Neuronal stem cell (in vitro differentiated cells): Measurements from ENCODE around the gene SDR39U1.

Experiments
- DNase-seq: peaks from one replicate; pipeline ENCODE4 v3.0.0-alpha.2; 2013; ENCODE audit warnings: low spot score
- H2AFZ ChIP-seq: one replicate; pipeline ENCODE4 v1.6.1; 2013; ENCODE audit warnings: mild to moderate bottlenecking, low read length, inconsistent platforms
- H2AK5ac ChIP-seq: 2 replicates; pipeline ENCODE4 v1.6.1; 2013; ENCODE audit warnings: low read depth, mild to moderate bottlenecking, inconsistent platforms, low read length, moderate library complexity, mixed read lengths
- H2BK120ac ChIP-seq: 2 replicates; pipeline ENCODE4 v1.6.1; 2013; ENCODE audit warnings: low read depth, mild to moderate bottlenecking, inconsistent platforms, low read length, moderate library complexity, mixed read lengths
- H2BK12ac ChIP-seq: one replicate; pipeline ENCODE4 v1.6.1; 2013; ENCODE audit warnings: low read length, inconsistent platforms
- H2BK15ac ChIP-seq: 2 replicates; pipeline ENCODE4 v1.6.1; 2013; ENCODE audit warnings: mild to moderate bottlenecking, low read length, inconsistent platforms, mixed read lengths
- H2BK5ac ChIP-seq: one replicate; pipeline ENCODE4 v1.6.1; 2013; ENCODE audit warnings: inconsistent platforms, mild to moderate bottlenecking, low read length, moderate library complexity
- H3K14ac ChIP-seq: one replicate; pipeline ENCODE4 v1.6.1; 2013; ENCODE audit warnings: low read length, inconsistent platforms
- H3K18ac ChIP-seq: 2 replicates; pipeline ENCODE4 v1.6.1; 2013; ENCODE audit warnings: low read length, inconsistent platforms
- H3K23ac ChIP-seq: 2 replicates; pipeline ENCODE4 v1.6.1; 2013; ENCODE audit warnings: low read depth, mild to moderate bottlenecking, mixed read lengths, low read length, inconsistent platforms; ENCODE audit not compliant: poor library complexity
- H3K27ac ChIP-seq: replicated peaks from 3 replicates; pipeline ENCODE4 v1.5.1; 2013; ENCODE audit warnings: low read length, inconsistent platforms
- H3K27me3 ChIP-seq, 3 experiments: 2 replicates each; pipeline ENCODE4 v1.6.1; 2013; ENCODE audit warnings: low read length in 3 of 3, mild to moderate bottlenecking in 2 of 3, inconsistent platforms in 1 of 3, low read depth in 1 of 3, mixed read lengths in 1 of 3, moderate library complexity in 1 of 3; ENCODE audit not compliant: control insufficient read depth in 3 of 3, insufficient read depth in 3 of 3
- H3K36me3 ChIP-seq, 2 donors: replicated peaks in 1 of 2; 2 replicates each; pipeline ENCODE4 v1.6.1; 2013; ENCODE audit warnings: low read length in 2 of 2; ENCODE audit not compliant: control insufficient read depth in 2 of 2, insufficient read depth in 2 of 2
- H3K4ac ChIP-seq: 2 replicates; pipeline ENCODE4 v1.6.1; 2013; ENCODE audit warnings: inconsistent platforms, mild to moderate bottlenecking, low read length, moderate library complexity
- H3K4me1 ChIP-seq, 2 donors: 1 replicate in 1 of 2; 2 replicates in 1 of 2; pipeline ENCODE4 v1.6.1; 2013; ENCODE audit warnings: low read length in 2 of 2, low read depth in 1 of 2; ENCODE audit not compliant: control insufficient read depth in 2 of 2, insufficient read depth in 1 of 2
- H3K4me2 ChIP-seq: one replicate; pipeline ENCODE4 v1.6.1; 2013; ENCODE audit warnings: mild to moderate bottlenecking, low read length, inconsistent platforms; ENCODE audit not compliant: insufficient read depth, poor library complexity, severe bottlenecking
- H3K4me3 ChIP-seq, 2 donors: 2 replicates each; pipeline ENCODE4 v1.5.1; 2013; ENCODE audit warnings: low read length in 2 of 2, mild to moderate bottlenecking in 2 of 2, inconsistent platforms in 1 of 2, moderate library complexity in 1 of 2
- H3K79me1 ChIP-seq: one replicate; pipeline ENCODE4 v1.6.1; 2013; ENCODE audit warnings: low read depth, mild to moderate bottlenecking, inconsistent platforms, low read length, moderate library complexity
- H3K9ac ChIP-seq: one replicate; pipeline ENCODE4 v1.6.1; 2013; ENCODE audit warnings: mild to moderate bottlenecking, low read depth, low read length, inconsistent platforms; ENCODE audit not compliant: poor library complexity
- H3K9me3 ChIP-seq, 2 donors: replicated peaks in 1 of 2; 2 replicates each; pipeline versions ENCODE3 to v1.6.1; 2013; ENCODE audit warnings: low read length in 2 of 2, mild to moderate bottlenecking in 2 of 2, inconsistent platforms in 1 of 2, low read depth in 1 of 2, mixed read lengths in 1 of 2, moderate library complexity in 1 of 2; ENCODE audit not compliant: control insufficient read depth in 2 of 2, insufficient read depth in 1 of 2
- H4K8ac ChIP-seq: one replicate; pipeline ENCODE4 v1.6.1; 2013; ENCODE audit warnings: low read depth, mild to moderate bottlenecking, inconsistent platforms, low read length, moderate library complexity
- H4K91ac ChIP-seq: one replicate; pipeline ENCODE4 v1.6.1; 2013; ENCODE audit warnings: low read length, low read depth, mild to moderate bottlenecking, inconsistent platforms; ENCODE audit not compliant: poor library complexity
- WGBS, 2 donors: extraction: QIAGEN DNeasy Blood & Tissue Kit; methylation state at CpG; one replicate each; pipeline ENCODE4 v1.1.7; 2013; ENCODE audit warnings: missing lambda C conversion rate in 2 of 2, mixed read lengths in 1 of 2; ENCODE audit not compliant: insufficient read length in 2 of 2, insufficient replicate concordance in 1 of 2; ENCODE audit errors: extremely low coverage in 2 of 2; 5-methylcytosine and 5-hydroxymethylcytosine counted together

Gene SDR39U1

GRCh38 chr14:24436355-24437019, 6.1 kb downstream of the SDR39U1 start:
- H3K4me3 ChIP-seq, result no peak overlapping the region
- peaks cover 39 to 81% of the 10 kb centered on the region in 2 donors for H3K36me3 ChIP-seq
- WGBS, 2 donors, result no CpG with 5 or more reads among the region's 5 CpGs
- H2BK120ac ChIP-seq, result no peak overlapping the region
- no peak overlapping the region for H3K9ac ChIP-seq
- no peak overlapping the region for H2BK12ac ChIP-seq
- no peak overlapping the region for H2BK15ac ChIP-seq
- H3K79me1 ChIP-seq, result peaks cover 5% of the 10 kb centered on the region
- H3K27ac ChIP-seq, result no peak overlapping the region
- H3K9me3 ChIP-seq, result no peaks in the 10 kb centered on the region
- H3K4ac ChIP-seq, result no peak overlapping the region
- H3K4me1 ChIP-seq, result peaks cover 4 to 5% of the 10 kb centered on the region in 2 donors
- no peak overlapping the region for H2AFZ ChIP-seq
- H2AK5ac ChIP-seq, result no peak overlapping the region
- peak; percentile 48 for DNase-seq
- H3K14ac ChIP-seq, result no peak overlapping the region
- H3K4me2 ChIP-seq, result no peak overlapping the region
- H3K27me3 ChIP-seq, result no peaks in the 10 kb centered on the region
- H4K8ac ChIP-seq, result no peak overlapping the region
- no peak overlapping the region for H2BK5ac ChIP-seq
- H4K91ac ChIP-seq, result no peak overlapping the region
- no peak overlapping the region for H3K23ac ChIP-seq
- no peak overlapping the region for H3K18ac ChIP-seq

- H3K79me1 ChIP-seq, result peaks cover 5% of the 10 kb centered on the region
- no peak overlapping the region for H3K4me2 ChIP-seq
- H3K23ac ChIP-seq, result no peak overlapping the region
- no peak overlapping the region for H2AFZ ChIP-seq
- no peak overlapping the region for H3K9ac ChIP-seq
- H2AK5ac ChIP-seq, result no peak overlapping the region
- no peak overlapping the region for H2BK120ac ChIP-seq
- H3K14ac ChIP-seq, result no peak overlapping the region
- no peak overlapping the region for H4K8ac ChIP-seq
- H2BK5ac ChIP-seq, result no peak overlapping the region
- H2BK15ac ChIP-seq, result no peak overlapping the region
- no peaks in the 10 kb centered on the region for H3K27me3 ChIP-seq
- H4K91ac ChIP-seq, result no peak overlapping the region
- H3K36me3 ChIP-seq, result peaks cover 39 to 80% of the 10 kb centered on the region in 2 donors
- H3K18ac ChIP-seq, result no peak overlapping the region
- no peak overlapping the region for H3K27ac ChIP-seq
- no CpG with 5 or more reads among the region's 6 CpGs for WGBS, 2 donors
- H2BK12ac ChIP-seq, result no peak overlapping the region
- DNase-seq, result no peak
- H3K4me3 ChIP-seq, result no peak overlapping the region
- H3K4me1 ChIP-seq, result peaks cover 2% of the 10 kb centered on the region in 2 donors
- no peak overlapping the region for H3K4ac ChIP-seq
- H3K9me3 ChIP-seq, result no peaks in the 10 kb centered on the region
Measured at GRCh38 chr14:24435998-24436354, 6.6 kb downstream of the SDR39U1 start.

GRCh38 chr14:24435192-24435810, 7.3 kb downstream of the SDR39U1 start:
- H3K79me1 ChIP-seq, result peaks cover 11% of the 10 kb centered on the region
- H3K9me3 ChIP-seq, result no peaks in the 10 kb centered on the region
- no peak overlapping the region for H2BK120ac ChIP-seq
- no peak overlapping the region for H3K4me2 ChIP-seq
- H3K18ac ChIP-seq, result no peak overlapping the region
- H4K8ac ChIP-seq, result no peak overlapping the region
- WGBS, 2 donors, result no CpG with 5 or more reads among the region's 2 CpGs
- H3K4me3 ChIP-seq, result no peak overlapping the region
- no peak overlapping the region for H3K14ac ChIP-seq
- no peak overlapping the region for H3K4ac ChIP-seq
- H3K4me1 ChIP-seq, result peaks cover 5 to 8% of the 10 kb centered on the region in 2 donors
- no peak overlapping the region for H2BK5ac ChIP-seq
- H2BK12ac ChIP-seq, result no peak overlapping the region
- no peaks in the 10 kb centered on the region for H3K27me3 ChIP-seq
- H4K91ac ChIP-seq, result no peak overlapping the region
- H2AK5ac ChIP-seq, result no peak overlapping the region
- H3K9ac ChIP-seq, result peak overlapping the region; percentile 15
- H2BK15ac ChIP-seq, result no peak overlapping the region
- DNase-seq, result no peak
- H3K23ac ChIP-seq, result no peak overlapping the region
- peaks cover 35 to 73% of the 10 kb centered on the region in 2 donors for H3K36me3 ChIP-seq
- no peak overlapping the region for H3K27ac ChIP-seq
- no peak overlapping the region for H2AFZ ChIP-seq

GRCh38 chr14:24434676-24435075, 7.9 kb downstream of the SDR39U1 start:
- no peak overlapping the region for H3K14ac ChIP-seq
- no peak overlapping the region for H3K27ac ChIP-seq
- no peak overlapping the region for H2BK5ac ChIP-seq
- peaks cover 32 to 67% of the 10 kb centered on the region in 2 donors for H3K36me3 ChIP-seq
- no peak overlapping the region for H3K23ac ChIP-seq
- H3K9ac ChIP-seq, result no peak overlapping the region
- H3K18ac ChIP-seq, result no peak overlapping the region
- H3K79me1 ChIP-seq, result peaks cover 11% of the 10 kb centered on the region
- H2BK120ac ChIP-seq, result no peak overlapping the region
- H3K27me3 ChIP-seq, result no peaks in the 10 kb centered on the region
- H4K91ac ChIP-seq, result no peak overlapping the region
- no peak overlapping the region for H4K8ac ChIP-seq
- H2AFZ ChIP-seq, result no peak overlapping the region
- H2BK15ac ChIP-seq, result no peak overlapping the region
- WGBS, 2 donors, result no CpG with 5 or more reads among the region's 3 CpGs
- H2BK12ac ChIP-seq, result no peak overlapping the region
- DNase-seq, result no peak
- H3K4me1 ChIP-seq, result peaks cover 5 to 9% of the 10 kb centered on the region in 2 donors
- H3K9me3 ChIP-seq, result no peaks in the 10 kb centered on the region
- no peak overlapping the region for H2AK5ac ChIP-seq
- no peak overlapping the region for H3K4ac ChIP-seq
- H3K4me3 ChIP-seq, result no peak overlapping the region
- no peak overlapping the region for H3K4me2 ChIP-seq
